ENCODE results near the gene APOLD1. TPM values are rescaled to one million over a fixed set of nuclear protein-coding genes. Genes with fewer than 3 reads are reported as not detected.
A peak's percentile ranks its signal among the peaks of the same experiment; 100 is the strongest.

APOLD1 gene
- total and polyA plus RNA-seq, 8 donors = 1.6 to 6.4 (median 3.0) TPM

DNA sequence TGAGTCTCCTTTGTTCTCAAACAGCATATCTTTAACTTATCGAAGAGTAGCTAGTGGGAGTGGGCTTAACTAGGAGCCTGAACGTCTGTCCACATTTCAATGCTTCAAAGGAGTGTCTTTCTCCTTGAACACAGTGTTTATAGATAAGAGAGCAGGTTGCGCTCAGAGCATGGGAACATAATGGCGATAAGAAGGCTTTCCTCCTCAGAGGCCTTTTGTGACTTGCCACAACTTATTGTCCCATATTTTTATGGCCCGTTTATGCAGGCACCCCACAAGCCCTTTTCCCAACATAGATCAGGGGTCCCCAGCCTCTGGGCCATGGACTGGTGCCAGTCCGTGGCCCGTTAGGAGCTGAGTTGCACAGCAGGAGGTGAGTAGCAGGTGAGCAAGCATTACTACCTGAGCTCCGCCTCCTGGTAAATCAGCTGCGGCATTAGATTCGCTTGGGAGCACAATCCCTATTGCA lies 25.1 kb downstream of the APOLD1 start:
- no peak for DNase-seq
- intact Hi-C loops (cut with DNase I) = no loop called here

GRCh38 chr12:12811343-12811742 lies 25.9 kb downstream of the APOLD1 start:
- peaks cover 0 to 24% (median 0%) of the 10 kb centered on the region in 3 donors for H3K4me1 ChIP-seq
- ATAC-seq = no peak
- intact Hi-C loops (cut with DNase I) = no loop called here

More for the DNA sequence above, 25.1 kb downstream of the APOLD1 start:
- no peaks in the 10 kb centered on the region for H3K27me3 ChIP-seq
- peak overlapping the region in 1 of 4 donors; percentile 13 for H3K27ac ChIP-seq
- H3K4me3 ChIP-seq = no peak overlapping the region
- ATAC-seq (peak in 1 of 4 donors; percentile 20), FAIRE-seq (no peak)
- H3K4me1 ChIP-seq = peaks cover 0 to 18% (median 0%) of the 10 kb centered on the region in 3 donors
- no peaks in the 10 kb centered on the region for H3K36me3 ChIP-seq
- TF ChIP-seq CTCF (IDR thresholded peaks at IDR 0.05) = no peak
- H3K9me3 ChIP-seq = no peaks in the 10 kb centered on the region
- 42 to 54% methylated on average over 10 of the region's 10 CpGs for WGBS, 2 donors

DNA sequence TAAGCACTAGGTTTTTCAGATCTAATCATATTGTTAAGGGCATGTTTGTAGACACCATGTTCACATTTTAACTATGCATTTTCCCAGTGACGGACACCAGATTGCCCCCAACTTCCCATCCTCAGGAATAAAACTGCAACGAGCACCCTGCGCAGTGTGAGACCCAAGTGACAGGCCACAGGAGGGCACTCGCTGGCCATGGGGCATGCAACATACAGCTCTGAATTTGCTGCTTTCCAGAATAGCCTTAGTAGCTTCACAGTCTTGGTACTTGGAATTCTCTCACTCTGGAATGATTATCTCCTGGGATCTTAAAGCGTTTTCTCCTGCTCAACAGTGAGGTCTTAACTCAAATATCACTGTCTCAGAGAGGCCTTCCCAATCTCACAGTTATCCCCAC lies 26.7 kb downstream of the APOLD1 start:
- H3K27ac ChIP-seq = no peak overlapping the region
- FAIRE-seq = no peak
- no peaks in the 10 kb centered on the region for H3K9me3 ChIP-seq
- intact Hi-C loops (cut with DNase I) = no loop called here
- no peak for ATAC-seq
- TF ChIP-seq CTCF (IDR thresholded peaks at IDR 0.05) = no peak
- H3K4me3 ChIP-seq = no peak overlapping the region
- H3K4me1 ChIP-seq = peaks cover 0 to 24% (median 0%) of the 10 kb centered on the region in 3 donors
- no peaks in the 10 kb centered on the region for H3K27me3 ChIP-seq
- DNase-seq = no peak
- WGBS, 2 donors = 96% methylated on average over 5 of the region's 5 CpGs
- no peaks in the 10 kb centered on the region for H3K36me3 ChIP-seq

More at GRCh38 chr12:12811343-12811742, 25.9 kb downstream of the APOLD1 start:
- no peaks in the 10 kb centered on the region for H3K27me3 ChIP-seq
- no peak for FAIRE-seq
- H3K4me3 ChIP-seq = no peak overlapping the region
- DNase-seq = no peak
- H3K36me3 ChIP-seq = no peaks in the 10 kb centered on the region
- H3K9me3 ChIP-seq = no peaks in the 10 kb centered on the region
- WGBS, 2 donors = 81 to 98% methylated on average over 3 of the region's 3 CpGs
- TF ChIP-seq CTCF (IDR thresholded peaks at IDR 0.05) = no peak
- no peak overlapping the region for H3K27ac ChIP-seq

- no peaks in the 10 kb centered on the region for H3K27me3 ChIP-seq
- FAIRE-seq (no peak), ATAC-seq (peak in 1 of 4 donors; percentile 1), DNase-seq (no peak)
- intact Hi-C loops (cut with DNase I) = no loop called here
- H3K9me3 ChIP-seq = no peaks in the 10 kb centered on the region
- peaks cover 0 to 24% (median 0%) of the 10 kb centered on the region in 3 donors for H3K4me1 ChIP-seq
- H3K4me3 ChIP-seq = peak overlapping the region in 1 of 4 donors; percentile 67
- no peaks in the 10 kb centered on the region for H3K36me3 ChIP-seq
- TF ChIP-seq CTCF (IDR thresholded peaks at IDR 0.05) = no peak
- WGBS, 2 donors = 59 to 67% methylated on average over 14 of the region's 14 CpGs
- no peak overlapping the region for H3K27ac ChIP-seq
Measured at GRCh38 chr12:12812618-12813119, 27.2 kb downstream of the APOLD1 start.
